GM12875 (cell line): ENCODE measurements around the gene DYNC1I1.
A peak's percentile ranks its signal among the peaks of the same experiment; 100 is the strongest.

ENCODE experiments used
- H3K4me3 ChIP-seq: one replicate; pipeline ENCODE4 v1.5.1; 2011; ENCODE audit warnings: low read depth, low read length, control low read depth
- TF ChIP-seq, protein P1 (sequence below): IDR thresholded peaks from 2 replicates; pipeline ENCODE4 v1.5.1; 2011; ENCODE audit warnings: low read depth, mild to moderate bottlenecking, control low read depth, inconsistent platforms, low read length, moderate library complexity, borderline replicate concordance; ENCODE audit not compliant: insufficient read depth

Gene DYNC1I1

DNA sequence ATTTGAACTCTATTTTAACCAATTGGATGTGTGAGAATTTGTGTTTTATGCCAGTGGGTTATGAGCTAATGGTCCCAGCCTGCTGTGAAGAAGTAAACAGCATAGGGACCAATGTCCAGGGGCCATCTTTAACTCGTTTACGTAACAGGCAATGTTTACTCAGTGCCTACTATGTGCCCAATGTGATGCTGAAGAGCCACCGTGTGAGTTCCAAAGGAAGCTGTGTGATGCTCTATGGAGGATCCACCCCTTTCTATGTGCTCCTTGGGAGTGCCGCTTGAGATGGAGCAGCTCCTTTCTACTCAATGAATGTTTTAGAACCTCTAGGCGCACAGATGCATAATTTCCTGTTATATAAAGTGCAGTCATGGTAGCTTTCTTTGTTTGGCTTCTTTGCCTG is 21.3 kb downstream of the DYNC1I1 start:
- H3K4me3 ChIP-seq = no peak overlapping the region
- TF ChIP-seq, protein P1, sequence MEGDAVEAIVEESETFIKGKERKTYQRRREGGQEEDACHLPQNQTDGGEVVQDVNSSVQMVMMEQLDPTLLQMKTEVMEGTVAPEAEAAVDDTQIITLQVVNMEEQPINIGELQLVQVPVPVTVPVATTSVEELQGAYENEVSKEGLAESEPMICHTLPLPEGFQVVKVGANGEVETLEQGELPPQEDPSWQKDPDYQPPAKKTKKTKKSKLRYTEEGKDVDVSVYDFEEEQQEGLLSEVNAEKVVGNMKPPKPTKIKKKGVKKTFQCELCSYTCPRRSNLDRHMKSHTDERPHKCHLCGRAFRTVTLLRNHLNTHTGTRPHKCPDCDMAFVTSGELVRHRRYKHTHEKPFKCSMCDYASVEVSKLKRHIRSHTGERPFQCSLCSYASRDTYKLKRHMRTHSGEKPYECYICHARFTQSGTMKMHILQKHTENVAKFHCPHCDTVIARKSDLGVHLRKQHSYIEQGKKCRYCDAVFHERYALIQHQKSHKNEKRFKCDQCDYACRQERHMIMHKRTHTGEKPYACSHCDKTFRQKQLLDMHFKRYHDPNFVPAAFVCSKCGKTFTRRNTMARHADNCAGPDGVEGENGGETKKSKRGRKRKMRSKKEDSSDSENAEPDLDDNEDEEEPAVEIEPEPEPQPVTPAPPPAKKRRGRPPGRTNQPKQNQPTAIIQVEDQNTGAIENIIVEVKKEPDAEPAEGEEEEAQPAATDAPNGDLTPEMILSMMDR = no peak

DNA sequence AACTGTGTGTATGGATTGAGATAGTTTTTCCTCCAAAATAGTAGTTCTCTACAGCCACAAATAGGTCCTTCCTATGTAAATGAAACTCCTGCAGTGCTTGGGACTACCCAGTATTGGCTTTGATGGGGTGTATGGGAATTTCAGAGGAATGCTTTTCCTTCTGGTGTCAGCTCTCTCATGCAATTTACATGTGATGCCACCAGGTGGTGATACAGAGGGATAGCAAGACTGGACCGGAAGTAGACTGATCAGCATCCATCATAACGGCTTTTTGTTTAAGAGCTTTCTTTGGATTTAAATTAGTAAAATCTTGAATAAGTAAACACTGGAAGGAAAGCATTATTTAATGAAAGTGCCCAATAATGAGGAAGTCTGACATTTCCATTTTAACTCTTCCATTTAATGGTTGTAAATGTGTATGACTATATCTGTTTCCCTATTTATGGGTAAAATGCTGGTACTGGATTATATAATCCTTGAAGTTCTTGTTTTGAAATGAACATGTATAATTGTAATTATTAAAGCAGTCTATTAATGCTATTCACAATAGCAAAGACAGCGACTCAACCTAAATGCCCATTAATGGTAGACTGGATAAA is 22.7 kb downstream of the DYNC1I1 start:
- no peak overlapping the region for H3K4me3 ChIP-seq
- TF ChIP-seq, protein P1 = peak; percentile 56; the same call in 1 of the 2 replicates

DNA sequence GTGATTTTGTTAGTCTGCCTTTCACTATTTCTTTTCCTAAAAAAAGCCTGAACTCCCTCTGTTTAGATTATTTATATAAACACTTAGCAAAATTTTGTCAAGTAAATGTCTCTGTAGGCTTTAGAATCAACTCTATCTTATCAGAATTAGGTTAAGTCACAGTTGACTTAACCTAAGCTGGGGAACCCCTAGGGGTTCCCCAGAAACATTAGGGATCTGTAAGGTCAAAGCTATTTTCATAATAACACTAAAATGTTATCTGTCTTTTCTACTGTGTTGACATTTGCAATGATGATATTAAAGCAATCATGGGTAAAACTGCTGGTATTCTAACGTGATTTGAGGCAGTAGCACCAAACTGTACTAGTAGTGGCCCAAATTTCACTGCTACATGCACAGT is 24.3 kb downstream of the DYNC1I1 start:
- no peak overlapping the region for H3K4me3 ChIP-seq
- TF ChIP-seq, protein P1 = no peak

DNA sequence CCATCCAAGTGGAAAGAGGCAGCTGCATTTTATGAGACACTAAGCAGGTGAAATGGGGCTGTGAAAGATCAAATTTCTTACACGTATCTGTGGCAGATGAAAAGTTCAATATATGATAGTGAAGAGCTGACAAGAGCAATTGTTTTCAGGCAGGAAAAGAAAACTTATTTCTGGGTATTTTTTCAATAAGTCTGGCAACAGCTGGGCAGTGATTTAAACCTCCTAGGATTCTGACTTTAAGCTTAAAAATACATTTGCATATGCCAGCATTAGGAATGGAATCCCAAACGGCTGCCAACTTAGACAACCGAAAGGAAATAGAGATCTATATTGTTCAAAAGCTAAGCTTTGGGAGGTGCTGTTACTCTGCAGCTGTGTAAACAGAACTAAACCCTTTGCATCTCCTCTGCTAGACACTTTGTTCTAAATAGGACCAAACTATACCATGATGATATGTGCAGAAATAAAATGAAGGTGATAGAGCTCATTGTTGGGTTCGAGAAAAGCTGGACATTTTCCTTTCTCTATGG is 26.1 kb downstream of the DYNC1I1 start:
- TF ChIP-seq, protein P1 = no peak
- no peak overlapping the region for H3K4me3 ChIP-seq

DNA sequence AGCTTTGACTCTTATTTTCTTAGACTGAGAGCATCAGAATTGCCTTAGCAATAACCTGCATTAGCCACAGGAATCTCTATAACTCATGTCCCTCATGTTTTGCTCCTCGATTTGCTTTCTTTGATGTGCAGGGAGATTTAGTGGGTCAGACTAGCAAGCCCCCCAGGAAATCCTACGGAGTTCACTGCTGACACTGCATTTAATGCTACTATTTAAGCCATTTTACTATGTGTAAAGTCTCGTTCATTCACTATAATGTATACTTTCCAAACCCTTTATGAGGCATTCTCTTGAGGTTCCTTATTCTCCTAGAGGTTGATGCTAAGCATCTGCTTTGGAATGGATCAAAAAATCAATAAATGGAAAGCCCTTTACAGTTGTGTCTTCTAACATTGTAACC is 28.4 kb downstream of the DYNC1I1 start:
- no peak overlapping the region for H3K4me3 ChIP-seq

DNA sequence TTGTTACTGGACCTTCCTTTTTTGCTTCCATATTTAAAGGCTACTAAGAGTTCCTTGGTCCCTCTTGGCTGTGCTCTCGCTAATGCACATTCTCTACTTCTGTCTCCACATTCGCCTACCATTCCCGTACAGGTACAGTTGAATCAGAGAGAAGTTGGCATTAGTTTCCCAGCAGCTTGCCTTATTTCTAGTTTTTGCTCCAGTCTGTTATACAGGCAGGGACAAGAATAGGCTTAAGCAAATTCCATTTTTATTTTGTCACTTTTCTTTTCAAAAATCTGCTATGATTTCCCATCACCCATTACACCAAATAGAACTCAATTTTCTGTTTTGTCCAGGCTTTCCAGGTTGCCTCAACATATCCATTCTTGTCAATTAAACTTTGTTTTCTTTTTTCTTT is 29.9 kb downstream of the DYNC1I1 start:
- no peak overlapping the region for H3K4me3 ChIP-seq
- TF ChIP-seq, protein P1 = no peak

More for the DNA sequence above, 28.4 kb downstream of the DYNC1I1 start:
- TF ChIP-seq, protein P1 = no peak

DNA sequence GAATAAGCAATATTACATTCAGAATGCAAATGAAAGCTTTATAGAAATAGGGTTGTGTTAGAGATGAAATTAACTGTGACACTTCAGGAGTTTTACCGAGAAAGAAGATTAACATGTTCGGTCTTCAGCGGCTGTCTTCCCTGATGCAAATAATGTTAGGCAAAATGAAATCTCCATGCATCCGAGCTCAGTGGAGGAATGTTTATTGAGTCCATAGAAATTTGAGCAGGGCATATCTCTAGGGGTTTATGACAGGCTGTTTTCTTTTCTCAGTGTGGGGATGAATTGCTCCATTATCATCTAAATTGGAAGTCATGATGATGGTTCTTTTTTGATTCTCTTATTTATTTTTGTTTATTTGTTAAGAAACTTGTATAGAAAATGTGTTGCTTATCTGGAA is 31.7 kb downstream of the DYNC1I1 start:
- TF ChIP-seq, protein P1 = no peak

More for the DNA sequence above, 31.7 kb downstream of the DYNC1I1 start:
- H3K4me3 ChIP-seq = no peak overlapping the region
